ENCODE measurements around the gene WDR55. TPM values are rescaled to one million over a fixed set of nuclear protein-coding genes. Genes with fewer than 3 reads are reported as not detected.

The WDR55 gene
- total and polyA plus RNA-seq, 2 of the 13 experiments (the other 11 are each of a cell fraction or from before 2014, with no cell fraction given), result 17.7 to 18.2 TPM

- TF ChIP-seq MNT (IDR thresholded peaks at IDR 0.05), result no peak
- no peak for TF ChIP-seq PCBP2 (optimal IDR thresholded peaks at IDR 0.05; ENCODE audit: low read depth, low read length, poor library complexity, severe bottlenecking)
- TF ChIP-seq KMT2B (CRISPR knock-in tag; IDR thresholded peaks at IDR 0.05), result no peak
- TF ChIP-seq DMAP1 (CRISPR knock-in tag; IDR thresholded peaks at IDR 0.05), result no peak
- TF ChIP-seq ZFY (CRISPR knock-in tag; IDR thresholded peaks at IDR 0.05), result 0 out of 2 replicates have a peak, but pooled peaks have one; percentile 16
- TF ChIP-seq DNMT3B (CRISPR knock-in tag; conservative IDR thresholded peaks at IDR 0.05), result no peak
- no peak for TF ChIP-seq HOMEZ (CRISPR knock-in tag; IDR thresholded peaks at IDR 0.05; ENCODE audit: low read depth)
- 0 out of 2 replicates have a peak, but pooled peaks have one; percentile 35 for TF ChIP-seq REPIN1 (CRISPR knock-in tag; IDR thresholded peaks at IDR 0.05; ENCODE audit: borderline replicate concordance, low read depth)
- no peak for TF ChIP-seq ZNF549 (CRISPR knock-in tag; IDR thresholded peaks at IDR 0.05)
- TF ChIP-seq HDAC1 (CRISPR knock-in tag; IDR thresholded peaks at IDR 0.05), result 0 out of 2 replicates have a peak, but pooled peaks have one; percentile 13
- TF ChIP-seq FOSL2 (CRISPR knock-in tag; IDR thresholded peaks at IDR 0.05), result peak; percentile 78
- TF ChIP-seq ZNF296 (CRISPR knock-in tag; conservative IDR thresholded peaks at IDR 0.05), result no peak
- no peak; the same call in 1 of the 2 replicates for TF ChIP-seq ZFX (CRISPR knock-in tag; IDR thresholded peaks at IDR 0.05; ENCODE audit: low read depth)
- no peak for TF ChIP-seq PRMT3 (CRISPR knock-in tag; IDR thresholded peaks at IDR 0.05; ENCODE audit: borderline replicate concordance, low read depth)
- peak; percentile 32; the same call in 1 of the 2 replicates for TF ChIP-seq ZNF574 (CRISPR knock-in tag; IDR thresholded peaks at IDR 0.05)
- no peak for TF ChIP-seq TFDP1 (CRISPR knock-in tag; IDR thresholded peaks at IDR 0.05; ENCODE audit: borderline replicate concordance)
- no peak for TF ChIP-seq NKX3-1 (CRISPR knock-in tag; IDR thresholded peaks at IDR 0.05)
- TF ChIP-seq ZBTB39 (CRISPR knock-in tag; IDR thresholded peaks at IDR 0.05), result no peak
- TF ChIP-seq FOXP4 (CRISPR knock-in tag; IDR thresholded peaks at IDR 0.05), result peak; percentile 56; the same call in 1 of the 2 replicates
- no peak for TF ChIP-seq HMG20A (CRISPR knock-in tag; IDR thresholded peaks at IDR 0.05; ENCODE audit: borderline replicate concordance)
Observed at GRCh38 chr5:140633021-140633471, 31.7 kb upstream of the WDR55 start, which contains the start of gene CD14 (continued).

Data from HepG2 (cell line).